ENCODE results near the gene BCL11B.

DNA sequence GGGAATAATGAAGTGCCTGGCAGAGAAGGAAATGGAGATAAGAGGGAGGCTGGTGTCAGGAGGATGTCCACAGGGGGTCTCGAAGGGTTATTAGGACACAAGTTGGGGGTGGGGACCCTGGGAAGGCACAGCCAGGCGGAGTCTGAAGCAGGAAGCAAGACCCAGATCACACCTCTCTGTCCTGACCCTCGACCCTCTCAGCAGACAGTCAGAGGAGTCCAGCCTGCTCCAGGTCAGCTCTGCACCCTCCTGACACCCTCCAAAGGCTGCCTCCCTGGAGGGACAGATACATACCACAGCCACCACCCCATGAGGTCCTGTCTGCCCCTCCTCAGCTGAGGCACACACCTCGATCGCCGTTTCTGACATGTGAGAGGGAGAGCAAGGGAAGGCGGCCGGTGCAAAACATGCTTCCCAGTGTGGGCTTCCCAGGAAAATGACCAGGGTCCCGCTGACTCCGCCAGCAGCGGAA is 9.0 kb downstream of the BCL11B start:
- TF ChIP-seq BHLHE40 (IDR thresholded peaks at IDR 0.05; ENCODE audit: borderline replicate concordance) = no peak
- TF ChIP-seq FOXM1 (IDR thresholded peaks at IDR 0.05; ENCODE audit: borderline replicate concordance) = no peak
- TF ChIP-seq, protein P1, sequence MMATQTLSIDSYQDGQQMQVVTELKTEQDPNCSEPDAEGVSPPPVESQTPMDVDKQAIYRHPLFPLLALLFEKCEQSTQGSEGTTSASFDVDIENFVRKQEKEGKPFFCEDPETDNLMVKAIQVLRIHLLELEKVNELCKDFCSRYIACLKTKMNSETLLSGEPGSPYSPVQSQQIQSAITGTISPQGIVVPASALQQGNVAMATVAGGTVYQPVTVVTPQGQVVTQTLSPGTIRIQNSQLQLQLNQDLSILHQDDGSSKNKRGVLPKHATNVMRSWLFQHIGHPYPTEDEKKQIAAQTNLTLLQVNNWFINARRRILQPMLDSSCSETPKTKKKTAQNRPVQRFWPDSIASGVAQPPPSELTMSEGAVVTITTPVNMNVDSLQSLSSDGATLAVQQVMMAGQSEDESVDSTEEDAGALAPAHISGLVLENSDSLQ (IDR thresholded peaks at IDR 0.05) = no peak
- no peak for TF ChIP-seq HDGF (IDR thresholded peaks at IDR 0.05; ENCODE audit: borderline replicate concordance)
- no peak for TF ChIP-seq SP1 (IDR thresholded peaks at IDR 0.05)
- no peak for TF ChIP-seq CTBP1 (IDR thresholded peaks at IDR 0.05; ENCODE audit: borderline replicate concordance)
- no peak for TF ChIP-seq L3MBTL2 (conservative IDR thresholded peaks at IDR 0.05)
- no peak for TF ChIP-seq ELF4 (IDR thresholded peaks at IDR 0.05)

Data from HEK293T (cell line).